Measurements from ENCODE around the gene NANOS2. TPM values are rescaled to one million over a fixed set of nuclear protein-coding genes. Genes with fewer than 3 reads are reported as not detected.

NANOS2 gene
- total and polyA plus RNA-seq, 2 of the 13 experiments (the other 11 are each of a cell fraction or from before 2014, with no cell fraction given): not detected

DNA sequence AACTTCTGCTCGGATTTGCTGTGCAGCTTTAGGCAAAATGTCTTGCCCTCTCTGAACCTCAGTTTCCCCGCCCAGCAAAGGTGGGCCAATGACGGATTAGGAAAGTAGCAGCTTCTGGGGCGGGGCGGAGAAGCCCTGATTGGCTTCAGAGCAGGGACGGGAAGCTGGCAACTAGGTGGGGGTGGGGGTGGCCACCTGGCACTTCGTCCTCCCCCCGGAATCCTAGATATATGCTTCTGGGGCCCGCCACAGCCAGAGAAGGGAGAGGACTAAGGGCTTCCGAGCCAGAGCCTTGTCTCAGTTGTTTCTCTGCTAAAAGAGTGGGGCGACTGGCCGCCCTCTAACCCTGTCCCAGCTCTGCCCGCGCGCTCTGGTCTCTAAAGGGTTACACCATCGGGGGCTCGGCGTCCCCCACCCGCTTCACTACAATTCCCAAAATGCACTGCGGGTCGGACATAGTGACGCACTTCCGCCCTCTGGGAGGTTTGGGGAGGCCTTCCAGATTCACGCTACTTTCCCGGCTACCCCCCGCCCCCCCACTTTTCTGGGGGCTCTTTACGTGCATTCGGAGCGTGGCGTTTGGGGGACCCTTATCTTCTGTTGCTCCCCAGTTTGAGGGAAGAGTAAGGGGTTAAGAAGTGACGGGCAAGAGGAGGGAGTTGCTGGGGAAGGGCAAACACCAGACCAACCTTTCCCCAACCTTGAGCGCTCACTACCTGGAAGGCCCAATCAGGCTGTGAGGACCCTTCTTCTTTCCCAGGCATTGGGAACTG is 28.0 kb downstream of the NANOS2 start (continued):
- peak; percentile 75; the same call in 1 of the 2 replicates for TF ChIP-seq KAT8 (CRISPR knock-in tag; IDR thresholded peaks at IDR 0.05)
- 0 out of 2 replicates have a peak, but pooled peaks have one; percentile 41 for TF ChIP-seq ZNF274 (CRISPR knock-in tag; IDR thresholded peaks at IDR 0.05)
- peak; percentile 86 for TF ChIP-seq CREB1 (IDR thresholded peaks at IDR 0.05)
- TF ChIP-seq CREB1 (CRISPR knock-in tag; IDR thresholded peaks at IDR 0.05): peak; percentile 97
- TF ChIP-seq, protein P1, sequence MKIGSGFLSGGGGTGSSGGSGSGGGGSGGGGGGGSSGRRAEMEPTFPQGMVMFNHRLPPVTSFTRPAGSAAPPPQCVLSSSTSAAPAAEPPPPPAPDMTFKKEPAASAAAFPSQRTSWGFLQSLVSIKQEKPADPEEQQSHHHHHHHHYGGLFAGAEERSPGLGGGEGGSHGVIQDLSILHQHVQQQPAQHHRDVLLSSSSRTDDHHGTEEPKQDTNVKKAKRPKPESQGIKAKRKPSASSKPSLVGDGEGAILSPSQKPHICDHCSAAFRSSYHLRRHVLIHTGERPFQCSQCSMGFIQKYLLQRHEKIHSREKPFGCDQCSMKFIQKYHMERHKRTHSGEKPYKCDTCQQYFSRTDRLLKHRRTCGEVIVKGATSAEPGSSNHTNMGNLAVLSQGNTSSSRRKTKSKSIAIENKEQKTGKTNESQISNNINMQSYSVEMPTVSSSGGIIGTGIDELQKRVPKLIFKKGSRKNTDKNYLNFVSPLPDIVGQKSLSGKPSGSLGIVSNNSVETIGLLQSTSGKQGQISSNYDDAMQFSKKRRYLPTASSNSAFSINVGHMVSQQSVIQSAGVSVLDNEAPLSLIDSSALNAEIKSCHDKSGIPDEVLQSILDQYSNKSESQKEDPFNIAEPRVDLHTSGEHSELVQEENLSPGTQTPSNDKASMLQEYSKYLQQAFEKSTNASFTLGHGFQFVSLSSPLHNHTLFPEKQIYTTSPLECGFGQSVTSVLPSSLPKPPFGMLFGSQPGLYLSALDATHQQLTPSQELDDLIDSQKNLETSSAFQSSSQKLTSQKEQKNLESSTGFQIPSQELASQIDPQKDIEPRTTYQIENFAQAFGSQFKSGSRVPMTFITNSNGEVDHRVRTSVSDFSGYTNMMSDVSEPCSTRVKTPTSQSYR (CRISPR knock-in tag; IDR thresholded peaks at IDR 0.05; ENCODE audit: borderline replicate concordance): peak; percentile 67; the same call in 1 of the 2 replicates
- no peak for TF ChIP-seq ZNF292 (CRISPR knock-in tag; IDR thresholded peaks at IDR 0.05; ENCODE audit: borderline replicate concordance, low read depth)
- TF ChIP-seq ZNF878 (CRISPR knock-in tag; IDR thresholded peaks at IDR 0.05): peak; percentile 54; the same call in 1 of the 2 replicates
- 0 out of 2 replicates have a peak, but pooled peaks have one; percentile 59 for TF ChIP-seq NRL (CRISPR knock-in tag; IDR thresholded peaks at IDR 0.05; ENCODE audit: borderline replicate concordance)
- TF ChIP-seq ATF1 (CRISPR knock-in tag; IDR thresholded peaks at IDR 0.05): peak; percentile 95
- TF ChIP-seq SP1 (IDR thresholded peaks at IDR 0.05): no peak
- no peak for TF ChIP-seq SP1 (CRISPR knock-in tag; IDR thresholded peaks at IDR 0.05)
- TF ChIP-seq BORCS8-MEF2B (CRISPR knock-in tag; IDR thresholded peaks at IDR 0.05): no peak
- TF ChIP-seq, protein P2, sequence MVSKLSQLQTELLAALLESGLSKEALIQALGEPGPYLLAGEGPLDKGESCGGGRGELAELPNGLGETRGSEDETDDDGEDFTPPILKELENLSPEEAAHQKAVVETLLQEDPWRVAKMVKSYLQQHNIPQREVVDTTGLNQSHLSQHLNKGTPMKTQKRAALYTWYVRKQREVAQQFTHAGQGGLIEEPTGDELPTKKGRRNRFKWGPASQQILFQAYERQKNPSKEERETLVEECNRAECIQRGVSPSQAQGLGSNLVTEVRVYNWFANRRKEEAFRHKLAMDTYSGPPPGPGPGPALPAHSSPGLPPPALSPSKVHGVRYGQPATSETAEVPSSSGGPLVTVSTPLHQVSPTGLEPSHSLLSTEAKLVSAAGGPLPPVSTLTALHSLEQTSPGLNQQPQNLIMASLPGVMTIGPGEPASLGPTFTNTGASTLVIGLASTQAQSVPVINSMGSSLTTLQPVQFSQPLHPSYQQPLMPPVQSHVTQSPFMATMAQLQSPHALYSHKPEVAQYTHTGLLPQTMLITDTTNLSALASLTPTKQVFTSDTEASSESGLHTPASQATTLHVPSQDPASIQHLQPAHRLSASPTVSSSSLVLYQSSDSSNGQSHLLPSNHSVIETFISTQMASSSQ (IDR thresholded peaks at IDR 0.05; ENCODE audit: low read depth): peak; percentile 61
- TF ChIP-seq, protein P2 (CRISPR knock-in tag; IDR thresholded peaks at IDR 0.05; ENCODE audit: borderline replicate concordance): peak; percentile 25; the same call in 1 of the 2 replicates
- TF ChIP-seq, protein P3, sequence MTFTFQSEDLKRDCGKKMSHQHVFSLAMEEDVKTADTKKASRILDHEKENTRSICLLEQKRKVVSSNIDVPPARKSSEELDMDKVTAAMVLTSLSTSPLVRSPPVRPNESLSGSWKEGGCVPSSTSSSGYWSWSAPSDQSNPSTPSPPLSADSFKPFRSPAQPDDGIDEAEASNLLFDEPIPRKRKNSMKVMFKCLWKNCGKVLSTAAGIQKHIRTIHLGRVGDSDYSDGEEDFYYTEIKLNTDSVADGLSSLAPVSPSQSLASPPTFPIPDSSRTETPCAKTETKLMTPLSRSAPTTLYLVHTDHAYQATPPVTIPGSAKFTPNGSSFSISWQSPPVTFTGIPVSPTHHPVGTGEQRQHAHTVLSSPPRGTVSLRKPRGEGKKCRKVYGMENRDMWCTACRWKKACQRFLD (CRISPR knock-in tag; IDR thresholded peaks at IDR 0.05; ENCODE audit: borderline replicate concordance): 0 out of 2 replicates have a peak, but pooled peaks have one; percentile 49
- peak; percentile 79; the same call in 1 of the 2 replicates for TF ChIP-seq CHD4 (IDR thresholded peaks at IDR 0.05; ENCODE audit: borderline replicate concordance, low read length)
- no peak for TF ChIP-seq MAFG (CRISPR knock-in tag; IDR thresholded peaks at IDR 0.05)
- TF ChIP-seq, protein P4, sequence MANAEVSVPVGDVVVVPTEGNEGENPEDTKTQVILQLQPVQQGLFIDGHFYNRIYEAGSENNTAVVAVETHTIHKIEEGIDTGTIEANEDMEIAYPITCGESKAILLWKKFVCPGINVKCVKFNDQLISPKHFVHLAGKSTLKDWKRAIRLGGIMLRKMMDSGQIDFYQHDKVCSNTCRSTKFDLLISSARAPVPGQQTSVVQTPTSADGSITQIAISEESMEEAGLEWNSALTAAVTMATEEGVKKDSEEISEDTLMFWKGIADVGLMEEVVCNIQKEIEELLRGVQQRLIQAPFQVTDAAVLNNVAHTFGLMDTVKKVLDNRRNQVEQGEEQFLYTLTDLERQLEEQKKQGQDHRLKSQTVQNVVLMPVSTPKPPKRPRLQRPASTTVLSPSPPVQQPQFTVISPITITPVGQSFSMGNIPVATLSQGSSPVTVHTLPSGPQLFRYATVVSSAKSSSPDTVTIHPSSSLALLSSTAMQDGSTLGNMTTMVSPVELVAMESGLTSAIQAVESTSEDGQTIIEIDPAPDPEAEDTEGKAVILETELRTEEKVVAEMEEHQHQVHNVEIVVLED (CRISPR knock-in tag; IDR thresholded peaks at IDR 0.05; ENCODE audit: borderline replicate concordance): peak; percentile 32; the same call in 1 of the 2 replicates
- no peak for TF ChIP-seq ZFP82 (CRISPR knock-in tag; IDR thresholded peaks at IDR 0.05; ENCODE audit: borderline replicate concordance)
- no peak for TF ChIP-seq SMARCE1 (IDR thresholded peaks at IDR 0.05; ENCODE audit: borderline replicate concordance)

All from HepG2 (cell line).